MM.1S (cell line): ENCODE measurements around the gene MFNG.

Source experiments
- DNase-seq: peaks from one replicate; pipeline ENCODE4 v3.0.0-alpha.2; 2015
- H2AFZ ChIP-seq: fragments of 300-600 bp; sonication (generic); 2 replicates; pipeline ENCODE4 v1.6.0; 2016; ENCODE audit warnings: antibody characterized with exemption, low read length
- H3F3A ChIP-seq: fragments of 300-600 bp; sonication (generic); 2 replicates; pipeline ENCODE4 v1.6.1; 2016; ENCODE audit warnings: mild to moderate bottlenecking, antibody characterized with exemption, low read length, moderate library complexity, mixed read lengths; ENCODE audit not compliant: insufficient read depth
- H3K27ac ChIP-seq: fragments of 300-600 bp; sonication (generic); 2 replicates; pipeline ENCODE4 v1.5.1; 2016; ENCODE audit warnings: mild to moderate bottlenecking, low read length
- H3K27me3 ChIP-seq: fragments of 300-600 bp; sonication (generic); replicated peaks from 2 replicates; pipeline ENCODE4 v1.6.0; 2016; ENCODE audit warnings: low read length; ENCODE audit not compliant: insufficient read depth
- H3K36me3 ChIP-seq: fragments of 300-600 bp; sonication (generic); replicated peaks from 2 replicates; pipeline ENCODE4 v1.6.1; 2016; ENCODE audit warnings: mild to moderate bottlenecking, low read length, mixed read lengths; ENCODE audit not compliant: insufficient read depth
- H3K4me1 ChIP-seq: fragments of 300-600 bp; sonication (generic); 2 replicates; pipeline ENCODE4 v1.6.1; 2016; ENCODE audit warnings: low read length, mixed read lengths
- H3K4me2 ChIP-seq: fragments of 300-600 bp; sonication (generic); 2 replicates; pipeline ENCODE4 v1.6.0; 2016; ENCODE audit warnings: low read depth, low read length
- H3K4me3 ChIP-seq: fragments of 300-600 bp; sonication (generic); 2 replicates; pipeline ENCODE4 v1.5.1; 2016; ENCODE audit warnings: low read length, mixed read lengths
- H3K79me2 ChIP-seq: fragments of 300-600 bp; sonication (generic); 2 replicates; pipeline ENCODE4 v1.6.1; 2016; ENCODE audit warnings: mixed run types, low read length, mixed read lengths
- H3K9ac ChIP-seq: fragments of 300-600 bp; sonication (generic); 2 replicates; pipeline ENCODE4 v1.6.1; 2016; ENCODE audit warnings: low read length, mixed read lengths
- H3K9me2 ChIP-seq: fragments of 300-600 bp; sonication (generic); replicated peaks from 2 replicates; pipeline ENCODE4 v1.6.1; 2016; ENCODE audit warnings: mild to moderate bottlenecking, low read length, mixed read lengths; ENCODE audit not compliant: insufficient read depth
- H3K9me3 ChIP-seq: fragments of 300-600 bp; sonication (generic); replicated peaks from 2 replicates; pipeline ENCODE4 v1.6.1; 2016; ENCODE audit warnings: mild to moderate bottlenecking, low read length, mixed read lengths; ENCODE audit not compliant: insufficient read depth
- H4K20me1 ChIP-seq: fragments of 300-600 bp; sonication (generic); 2 replicates; pipeline ENCODE4 v1.6.1; 2016; ENCODE audit warnings: mild to moderate bottlenecking, low read length, moderate library complexity, mixed read lengths; ENCODE audit not compliant: insufficient read depth
- CTCF ChIP-seq: fragments of 300-600 bp; sonication (generic); IDR thresholded peaks from 2 replicates; pipeline ENCODE4 v1.5.1; 2016; ENCODE audit warnings: antibody characterized with exemption, low read length, mixed read lengths
- EZH2 ChIP-seq: fragments of 300-600 bp; sonication (generic); optimal IDR thresholded peaks from 2 replicates; pipeline ENCODE3; 2017; ENCODE audit warnings: low read depth, mild to moderate bottlenecking, antibody characterized with exemption, low read length, mixed read lengths
- EZH2phosphoT487 ChIP-seq: fragments of 300-600 bp; sonication (generic); IDR thresholded peaks from 2 replicates; pipeline ENCODE4 v1.6.1; 2018; ENCODE audit warnings: antibody characterized with exemption, low read length

MFNG gene

DNA sequence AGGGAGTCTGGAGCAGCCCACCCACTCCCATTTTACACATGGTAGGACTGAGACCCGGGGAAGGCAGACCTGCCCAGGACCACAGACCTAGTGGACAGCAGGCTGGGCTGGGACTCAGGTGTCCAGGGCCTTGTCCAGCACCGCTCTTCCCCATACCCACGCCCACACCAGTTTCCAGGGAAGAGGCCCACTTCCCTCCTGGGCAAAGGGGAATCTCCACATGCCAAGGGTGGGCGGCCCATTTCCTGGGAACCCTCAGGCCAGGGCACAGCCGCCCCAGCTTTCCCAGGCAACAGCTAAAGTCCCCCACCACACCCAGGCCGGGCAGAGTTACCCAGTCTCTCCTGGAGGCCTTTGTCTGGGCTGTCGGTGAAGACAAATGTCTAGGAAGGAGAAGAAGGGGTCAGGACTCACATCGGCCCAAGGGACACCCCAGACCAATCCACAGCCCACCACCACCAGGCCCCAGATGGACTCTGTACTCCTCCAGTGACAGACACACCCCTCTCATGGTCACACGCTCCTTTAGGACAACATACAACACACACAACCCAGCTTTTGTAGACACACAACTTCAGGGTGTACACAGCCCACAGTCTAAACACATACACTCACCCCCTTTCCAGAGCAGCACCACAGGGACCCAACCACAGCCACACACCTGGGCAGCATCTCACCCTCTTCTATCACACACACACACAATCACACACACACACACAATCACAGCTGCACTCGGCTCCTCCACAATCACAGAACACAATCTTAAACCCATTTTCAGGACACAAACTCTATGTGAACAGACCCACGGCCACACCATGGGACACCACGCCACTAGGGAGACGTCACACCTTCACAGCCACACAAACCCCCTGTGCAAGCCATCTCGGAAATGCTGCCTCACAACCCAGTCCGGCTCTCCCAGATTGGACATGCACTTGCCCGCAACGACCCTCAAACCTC, 5.5 kb downstream of the MFNG start:
- no peak overlapping the region for H2AFZ ChIP-seq
- no peak for DNase-seq
- no peaks in the 10 kb centered on the region for H3K9me3 ChIP-seq
- 0 out of 2 replicates have a peak, but pooled peaks cover 4% of the 10 kb centered on the region for H4K20me1 ChIP-seq
- no peak overlapping the region for H3K4me2 ChIP-seq
- no peaks in the 10 kb centered on the region for H3K36me3 ChIP-seq
- H3F3A ChIP-seq: no peaks in the 10 kb centered on the region
- peaks cover 4% of the 10 kb centered on the region; the same call in 1 of the 2 replicates for H3K4me1 ChIP-seq
- H3K79me2 ChIP-seq: peaks cover 58% of the 10 kb centered on the region
- no peak overlapping the region for H3K4me3 ChIP-seq
- no peak for TF ChIP-seq EZH2
- no peak overlapping the region for H3K9ac ChIP-seq
- no peaks in the 10 kb centered on the region for H3K27me3 ChIP-seq
- H3K27ac ChIP-seq: no peak overlapping the region
- no peaks in the 10 kb centered on the region for H3K9me2 ChIP-seq

- H4K20me1 ChIP-seq: 0 out of 2 replicates have a peak, but pooled peaks cover 4% of the 10 kb centered on the region
- H3K9me3 ChIP-seq: no peaks in the 10 kb centered on the region
- H3K9ac ChIP-seq: no peak overlapping the region
- no peak overlapping the region for H3K4me3 ChIP-seq
- no peak overlapping the region for H3K27ac ChIP-seq
- H2AFZ ChIP-seq: no peak overlapping the region
- H3K4me2 ChIP-seq: no peak overlapping the region
- TF ChIP-seq CTCF: no peak
- TF ChIP-seq EZH2phosphoT487: no peak
- TF ChIP-seq EZH2: no peak
- peaks cover 4% of the 10 kb centered on the region; the same call in 1 of the 2 replicates for H3K4me1 ChIP-seq
- no peaks in the 10 kb centered on the region for H3K36me3 ChIP-seq
- no peaks in the 10 kb centered on the region for H3K9me2 ChIP-seq
- H3K79me2 ChIP-seq: peaks cover 43% of the 10 kb centered on the region
- no peak for DNase-seq
- H3K27me3 ChIP-seq: no peaks in the 10 kb centered on the region
- no peaks in the 10 kb centered on the region for H3F3A ChIP-seq
Observed at GRCh38 chr22:37479196-37479595, 7.0 kb downstream of the MFNG start.

- Histone ChIP-seq H3K9me3 (no peaks in the 10 kb centered on the region), H3K36me3 (no peaks in the 10 kb centered on the region), H3K27me3 (no peaks in the 10 kb centered on the region), H3K4me1 (no peaks in the 10 kb centered on the region), H3F3A (no peaks in the 10 kb centered on the region), H3K79me2 (peaks cover 18% of the 10 kb centered on the region), H4K20me1 (0 out of 2 replicates have a peak, but pooled peaks cover 4% of the 10 kb centered on the region), H2AFZ (no peak overlapping the region), H3K4me2 (no peak overlapping the region), H3K9ac (no peak overlapping the region), H3K4me3 (no peak overlapping the region), H3K9me2 (no peaks in the 10 kb centered on the region), H3K27ac (no peak overlapping the region)
- no peak for TF ChIP-seq EZH2
- TF ChIP-seq CTCF: no peak
- no peak for TF ChIP-seq EZH2phosphoT487
- no peak for DNase-seq
Observed at GRCh38 chr22:37476389-37477329, 9.5 kb downstream of the MFNG start.
